GM23338 (cell line): ENCODE data around the gene DGLUCY. TPM values are rescaled to one million over a fixed set of nuclear protein-coding genes. Genes with fewer than 3 reads are reported as not detected.
"Not testable (repeated sequence)": the region's sequence is repeated elsewhere in the genome, so short reads cannot be mapped to it uniquely, and the experiment has no call there.

Experiments
- ATAC-seq: fragments of 200-7000 bp; cut with Tn5 transposase; 3 replicates; pipeline ENCODE4 v1.9.1; 2020
- DNase-seq: peaks from one replicate; pipeline ENCODE4 v3.0.0-alpha.2; 2015; ENCODE audit warnings: low spot score
- H2AFZ ChIP-seq: fragments of 200-600 bp; sonication (generic); 2 replicates; pipeline ENCODE4 v1.8.0; 2016; ENCODE audit warnings: antibody characterized with exemption, mild to moderate bottlenecking, moderate library complexity
- H3F3A ChIP-seq: fragments of 200-600 bp; sonication (generic); replicated peaks from 2 replicates; pipeline ENCODE4 v1.8.0; 2017; ENCODE audit warnings: antibody characterized with exemption, mixed run types, low read depth
- H3K27ac ChIP-seq: fragments of 200-600 bp; sonication (generic); 2 replicates; pipeline ENCODE4 v1.6.1; 2016; ENCODE audit warnings: low read depth
- H3K27me3 ChIP-seq: fragments of 200-600 bp; sonication (generic); 2 replicates; pipeline ENCODE4 v1.8.0; 2016; ENCODE audit warnings: mild to moderate bottlenecking, mixed run types, moderate library complexity; ENCODE audit not compliant: insufficient read depth
- H3K36me3 ChIP-seq: fragments of 200-600 bp; sonication (generic); 2 replicates; pipeline ENCODE4 v1.8.0; 2016; ENCODE audit warnings: mild to moderate bottlenecking; ENCODE audit not compliant: insufficient read depth
- H3K4me1 ChIP-seq: fragments of 200-600 bp; sonication (generic); 2 replicates; pipeline ENCODE4 v1.8.0; 2016; ENCODE audit warnings: mild to moderate bottlenecking, moderate library complexity; ENCODE audit not compliant: insufficient read depth
- H3K4me2 ChIP-seq: fragments of 200-600 bp; sonication (generic); 2 replicates; pipeline ENCODE4 v1.7.1; 2017; ENCODE audit warnings: mixed run types
- H3K4me3 ChIP-seq: fragments of 200-600 bp; sonication (generic); 2 replicates; pipeline ENCODE4 v1.6.1; 2016; ENCODE audit warnings: mixed run types
- H3K79me2 ChIP-seq: fragments of 200-600 bp; sonication (generic); replicated peaks from 2 replicates; pipeline ENCODE4 v1.8.0; 2017; ENCODE audit warnings: mild to moderate bottlenecking; ENCODE audit not compliant: insufficient read depth
- H3K9me2 ChIP-seq: fragments of 200-600 bp; sonication (generic); 2 replicates; pipeline ENCODE4 v1.8.0; 2017; ENCODE audit not compliant: insufficient read depth
- H4K20me1 ChIP-seq: fragments of 200-600 bp; sonication (generic); replicated peaks from 2 replicates; pipeline ENCODE4 v1.8.0; 2017; ENCODE audit warnings: mild to moderate bottlenecking; ENCODE audit not compliant: insufficient read depth
- H3K27ac Mint-ChIP-seq: 2 replicates; pipeline ENCODE4 v1.8.0; 2020; ENCODE audit warnings: inconsistent platforms, mild to moderate bottlenecking, moderate library complexity, mixed read lengths
- H3K27me3 Mint-ChIP-seq: 3 replicates; pipeline ENCODE4 v1.8.0; 2022; ENCODE audit warnings: low read depth, mild to moderate bottlenecking, moderate library complexity, mixed read lengths, inconsistent platforms; ENCODE audit not compliant: insufficient read depth, poor library complexity
- H3K36me3 Mint-ChIP-seq: 3 replicates; pipeline ENCODE4 v1.8.0; 2021; ENCODE audit warnings: low read depth, mild to moderate bottlenecking, inconsistent platforms, moderate library complexity, mixed read lengths
- H3K4me1 Mint-ChIP-seq: 3 replicates; pipeline ENCODE4 v1.8.0; 2020; ENCODE audit warnings: mild to moderate bottlenecking, inconsistent platforms, mixed read lengths
- H3K4me3 Mint-ChIP-seq: 3 replicates; pipeline ENCODE4 v1.8.0; 2021; ENCODE audit warnings: moderate library complexity, mild to moderate bottlenecking, inconsistent platforms, mixed read lengths
- H3K9me3 Mint-ChIP-seq: 3 replicates; pipeline ENCODE4 v1.8.0; 2020; ENCODE audit warnings: moderate library complexity, mild to moderate bottlenecking, inconsistent platforms, mixed read lengths
- CTCF ChIP-seq, 2 experiments: fragments of 200-600 bp in 1 of 2; sonication (generic) in 1 of 2; conservative IDR thresholded peaks; 2 replicates each; pipeline versions ENCODE4 v1.5.1 to v1.6.1; 2016 to 2017; ENCODE audit warnings: antibody characterized with exemption in 2 of 2, low read depth in 2 of 2, mild to moderate bottlenecking in 2 of 2, moderate library complexity in 1 of 2
- ETS1 ChIP-seq: IDR thresholded peaks from 2 replicates; pipeline ENCODE4 v1.6.1; 2016; ENCODE audit warnings: antibody characterized with exemption
- EZH2 ChIP-seq: fragments of 200-600 bp; sonication (generic); IDR thresholded peaks from one replicate; pipeline ENCODE4 v1.8.0; 2017; ENCODE audit warnings: antibody characterized with exemption, mild to moderate bottlenecking, low read depth; ENCODE audit not compliant: unreplicated experiment
- JUNB ChIP-seq: IDR thresholded peaks from one replicate; pipeline ENCODE4 v1.6.1; 2016; ENCODE audit warnings: antibody characterized with exemption; ENCODE audit not compliant: unreplicated experiment
- REST ChIP-seq: IDR thresholded peaks from one replicate; pipeline ENCODE4 v1.6.1; 2018; ENCODE audit warnings: antibody characterized with exemption; ENCODE audit not compliant: unreplicated experiment
- ZNF114 ChIP-seq: fragments of 250-450 bp; sonication (Bioruptor Pico); IDR thresholded peaks from 2 replicates; pipeline ENCODE4 v1.5.0; 2020; ENCODE audit warnings: mild to moderate bottlenecking, moderate library complexity
- ZNF331 ChIP-seq: fragments of 250-450 bp; sonication (Bioruptor Pico); IDR thresholded peaks from 2 replicates; pipeline ENCODE4 v1.5.0; 2020; ENCODE audit warnings: low read depth, mild to moderate bottlenecking, moderate library complexity
- polyA plus RNA-seq: library from polyadenylated mRNA; unstranded; fragments of >200 nt; fragmentation: Nextera tagmentation; extraction: Ambion mirVana; gene quantifications from 2 replicates; pipeline ENCODE4 v1.2.1, GENCODE V29; 2016
- total RNA-seq: library from RNA; depleted of rRNA; stranded (reverse); fragments of >200 nt; shearing (Covaris generic); gene quantifications from 2 replicates; pipeline ENCODE4 v1.2.3, GENCODE V29; 2014

The DGLUCY gene
- total and polyA plus RNA-seq, 2 experiments from 2014 or later: 14.6 to 31.6 TPM

- peaks cover 18% of the 10 kb centered on the region for H3K4me1 Mint-ChIP-seq
- not testable (repeated sequence) for H3K9me2 ChIP-seq, H3K4me2 ChIP-seq, H3K79me2 ChIP-seq, H2AFZ ChIP-seq, H3K27ac Mint-ChIP-seq, H4K20me1 ChIP-seq, H3K36me3 Mint-ChIP-seq, H3F3A ChIP-seq, H3K4me3 ChIP-seq, H3K36me3 ChIP-seq, DNase-seq, H3K9me3 Mint-ChIP-seq, H3K27ac ChIP-seq, H3K4me3 Mint-ChIP-seq, ATAC-seq, H3K4me1 ChIP-seq
- peaks cover 36% of the 10 kb centered on the region for H3K27me3 ChIP-seq
- peaks cover 24% of the 10 kb centered on the region for H3K27me3 Mint-ChIP-seq
These were observed 152.4 kb downstream of the DGLUCY start for GRCh38 chr14:91266276-91266675.

GRCh38 chr14:91267965-91268437 lies 154.1 kb downstream of the DGLUCY start:
- Histone ChIP-seq H2AFZ (no peak overlapping the region), H3K4me1 (no peaks in the 10 kb centered on the region), H3K27ac (no peak overlapping the region), H3K79me2 (no peaks in the 10 kb centered on the region), H3K4me2 (no peak overlapping the region), H4K20me1 (no peaks in the 10 kb centered on the region), H3K9me2 (no peaks in the 10 kb centered on the region), H3K27me3 (peaks cover 31% of the 10 kb centered on the region), H3F3A (no peaks in the 10 kb centered on the region), H3K4me3 (no peak overlapping the region), H3K36me3 (no peaks in the 10 kb centered on the region)
- DNase-seq: no peak
- peaks cover 24% of the 10 kb centered on the region for H3K27me3 Mint-ChIP-seq
- H3K36me3 Mint-ChIP-seq: peaks cover 5% of the 10 kb centered on the region; the same call in 2 of the 3 replicates
- H3K4me1 Mint-ChIP-seq: peaks cover 16% of the 10 kb centered on the region
- TF ChIP-seq ZNF114 (CRISPR knock-in tag) (no peak), EZH2 (no peak), JUNB (no peak)
- ATAC-seq: no peak
- H3K9me3 Mint-ChIP-seq: no peaks in the 10 kb centered on the region; the same call in 2 of the 3 replicates
- no peak overlapping the region for H3K4me3 Mint-ChIP-seq
- no peak overlapping the region for H3K27ac Mint-ChIP-seq

- Histone ChIP-seq H3K36me3 (no peaks in the 10 kb centered on the region), H3F3A (no peaks in the 10 kb centered on the region), H3K9me2 (no peaks in the 10 kb centered on the region), H3K79me2 (no peaks in the 10 kb centered on the region), H3K4me3 (no peak overlapping the region), H3K4me2 (no peak overlapping the region), H3K27me3 (peaks cover 17% of the 10 kb centered on the region), H3K4me1 (no peaks in the 10 kb centered on the region), H4K20me1 (no peaks in the 10 kb centered on the region), H2AFZ (no peak overlapping the region), H3K27ac (no peak overlapping the region)
- DNase-seq: no peak
- H3K27me3 Mint-ChIP-seq: peaks cover 13% of the 10 kb centered on the region
- peaks cover 5% of the 10 kb centered on the region; the same call in 2 of the 3 replicates for H3K4me1 Mint-ChIP-seq
- H3K4me3 Mint-ChIP-seq: no peak overlapping the region
- H3K9me3 Mint-ChIP-seq: no peaks in the 10 kb centered on the region; the same call in 2 of the 3 replicates
- ATAC-seq: no peak
- no peak overlapping the region for H3K27ac Mint-ChIP-seq
- H3K36me3 Mint-ChIP-seq: peaks cover 5% of the 10 kb centered on the region; the same call in 2 of the 3 replicates
- no peak for TF ChIP-seq ZNF331
- no peak for TF ChIP-seq ZNF114 (CRISPR knock-in tag)
- TF ChIP-seq ETS1: no peak
- no peak for TF ChIP-seq JUNB
- TF ChIP-seq CTCF (conservative IDR thresholded peaks at IDR 0.05; ENCODE audit: low read depth in 2 of 2): no peak
- TF ChIP-seq REST: no peak
These were observed 155.5 kb downstream of the DGLUCY start for GRCh38 chr14:91269076-91269991.
